Activated CD8-positive, alpha-beta memory T cell treated with anti-CD3 and anti-CD28 coated beads, Interleukin-2, amount 10 ng/mL, durations not matched to agents 7 days and 5 days (primary cell): ENCODE results near the gene METTL13. TPM values are rescaled to one million over a fixed set of nuclear protein-coding genes. Genes with fewer than 3 reads are reported as not detected.
"Not testable (repeated sequence)": the region's sequence is repeated elsewhere in the genome, so short reads cannot be mapped to it uniquely, and the experiment has no call there.

Experiments
- ATAC-seq: fragments of 150-1000 bp; cut with Tn5 transposase; one replicate; pipeline ENCODE4 v1.10.0; 2021; ENCODE audit warnings: moderate library complexity
- CTCF ChIA-PET: fragments of 350-600 bp; sonication (Branson Sonifier 250); formaldehyde crosslinking; loops from one replicate; lab custom pipeline; 2021; ENCODE audit warnings: antibody characterized with exemption; lab: Charles Lee
- DNase-seq: peaks from one replicate; pipeline ENCODE4 v3.0.0-alpha.2; 2020
- H3K27ac Mint-ChIP-seq: one replicate; pipeline ENCODE4 v1.8.0; 2021; ENCODE audit warnings: mild to moderate bottlenecking, mixed read lengths
- H3K27me3 Mint-ChIP-seq: one replicate; pipeline ENCODE4 v1.8.0; 2021; ENCODE audit warnings: mixed read lengths
- H3K36me3 Mint-ChIP-seq: one replicate; pipeline ENCODE4 v1.8.0; 2021; ENCODE audit warnings: mild to moderate bottlenecking, mixed read lengths
- H3K4me1 Mint-ChIP-seq: one replicate; pipeline ENCODE4 v1.8.0; 2021; ENCODE audit warnings: mixed read lengths
- H3K4me3 Mint-ChIP-seq: one replicate; pipeline ENCODE4 v1.8.0; 2021; ENCODE audit warnings: mild to moderate bottlenecking, moderate library complexity, mixed read lengths
- H3K9me3 Mint-ChIP-seq: one replicate; pipeline ENCODE4 v1.8.0; 2022; ENCODE audit warnings: low read depth, mixed read lengths
- total RNA-seq, 2 experiments: library from RNA; stranded (reverse); gene quantifications; one replicate each; pipeline ENCODE4 v1.2.3, GENCODE V29; 2021

METTL13 gene
- total RNA-seq, 2 experiments from 2014 or later, result 47.0 to 56.4 TPM

DNA sequence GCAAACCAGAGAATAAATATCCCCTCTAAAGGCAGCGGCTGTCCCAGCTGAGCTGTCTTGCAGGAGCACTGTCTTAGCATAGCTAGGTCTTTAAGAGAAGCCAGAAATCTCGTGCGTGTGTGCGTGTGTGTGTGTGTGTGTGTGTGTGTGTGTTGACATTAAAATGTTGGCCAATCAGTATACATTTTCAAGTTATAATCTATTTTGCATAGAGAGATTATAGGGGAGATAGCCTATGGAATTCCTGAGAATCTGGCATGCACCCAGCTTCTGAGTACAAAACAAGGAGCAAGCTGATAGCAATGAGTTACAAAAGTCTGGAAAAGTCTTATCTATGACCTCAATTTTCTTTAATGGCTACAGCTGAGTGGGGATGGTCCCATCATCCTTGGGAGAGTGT, 17.7 kb downstream of the METTL13 start:
- ATAC-seq, result no peak
- Mint-ChIP-seq H3K4me1 (peaks cover 9% of the 10 kb centered on the region), H3K27me3 (no peaks in the 10 kb centered on the region), H3K36me3 (peaks cover 36% of the 10 kb centered on the region), H3K27ac (no peak overlapping the region), H3K4me3 (no peak overlapping the region), H3K9me3 (no peaks in the 10 kb centered on the region)
- CTCF ChIA-PET, result interaction anchor here (0.8 to 6.9 kb wide), 6 partner anchors 18 to 189 kb away, joined by 3 to 94 read pairs (median 8); partner anchors contain the start of gene METTL13
- no peak for DNase-seq

DNA sequence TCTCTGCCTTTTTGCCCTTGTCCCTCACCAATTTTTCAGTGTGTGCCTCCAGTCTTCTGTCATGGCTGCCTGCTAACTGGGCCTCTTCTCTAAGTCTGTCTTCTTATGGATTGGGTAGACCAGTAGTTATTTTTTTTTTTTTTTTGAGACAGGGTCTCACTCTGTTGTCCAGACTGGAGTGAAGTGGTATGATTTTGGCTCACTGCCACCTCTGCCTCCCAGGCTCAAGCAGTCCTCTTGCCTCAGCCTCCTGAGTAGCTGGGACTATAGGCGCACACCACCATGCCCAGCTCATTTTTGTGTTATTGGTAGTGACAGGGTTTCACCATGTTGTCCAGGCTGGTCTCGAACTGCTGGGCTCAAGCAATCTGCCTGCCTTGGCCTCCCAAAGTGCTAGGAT, 18.2 kb downstream of the METTL13 start:
- ATAC-seq, H3K4me1 Mint-ChIP-seq, H3K4me3 Mint-ChIP-seq, H3K27me3 Mint-ChIP-seq, H3K9me3 Mint-ChIP-seq, DNase-seq, H3K27ac Mint-ChIP-seq: not testable (repeated sequence)
- CTCF ChIA-PET, result interaction anchor here (1.4 to 6.9 kb wide), 8 partner anchors 10 to 197 kb away, joined by 3 to 94 read pairs (median 6); partner anchors contain the start of genes METTL13 and VAMP4
- peaks cover 31% of the 10 kb centered on the region for H3K36me3 Mint-ChIP-seq

DNA sequence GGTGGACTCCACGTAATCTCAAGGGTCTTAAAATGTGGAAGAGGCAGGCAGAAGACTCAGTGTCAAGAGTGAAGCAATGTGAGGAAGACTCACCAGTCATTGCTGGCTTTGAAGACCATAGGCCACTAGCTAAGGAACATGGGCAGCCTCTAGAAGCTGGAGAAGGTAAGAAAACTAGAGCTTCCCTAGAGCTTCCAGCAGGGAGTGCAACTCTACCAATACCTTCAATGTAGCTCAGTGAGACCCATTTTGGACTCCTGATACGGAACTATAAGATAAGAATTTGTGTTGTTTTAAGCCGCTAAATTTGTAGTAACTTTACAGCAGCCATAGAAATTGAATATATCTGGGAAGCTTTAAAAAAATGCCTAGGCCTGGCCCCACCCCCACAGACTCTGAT, 18.9 kb downstream of the METTL13 start:
- no peaks in the 10 kb centered on the region for H3K27me3 Mint-ChIP-seq
- DNase-seq (no peak), ATAC-seq (no peak)
- peaks cover 26% of the 10 kb centered on the region for H3K36me3 Mint-ChIP-seq
- CTCF ChIA-PET, result interaction anchor here (0.7 to 6.9 kb wide), 16 partner anchors 9 to 206 kb away, joined by 3 to 94 read pairs (median 4); partner anchors contain the start of genes DNM3, METTL13 and VAMP4
- no peaks in the 10 kb centered on the region for H3K9me3 Mint-ChIP-seq
- H3K4me3 Mint-ChIP-seq, result no peak overlapping the region
- H3K27ac Mint-ChIP-seq, result no peak overlapping the region
- H3K4me1 Mint-ChIP-seq, result peaks cover 2% of the 10 kb centered on the region

DNA sequence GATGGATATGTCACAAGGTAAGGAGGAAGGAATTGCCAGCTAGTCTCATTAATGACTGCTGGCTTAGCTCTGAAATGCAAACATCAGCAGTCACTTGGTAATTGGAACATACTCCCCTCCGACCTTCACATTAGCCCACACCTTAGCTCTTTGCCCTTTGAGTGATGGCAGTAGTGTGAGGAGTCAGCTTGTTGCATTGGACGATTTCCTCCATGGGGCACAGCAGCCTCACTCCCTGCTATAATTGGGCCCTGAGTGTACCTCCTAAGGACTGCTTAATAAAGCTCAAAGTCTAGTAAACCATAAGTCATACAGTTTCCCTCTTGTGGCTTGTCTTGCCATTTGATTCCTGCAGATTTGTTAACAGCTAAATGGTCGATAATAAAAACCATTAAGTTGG, 19.4 kb downstream of the METTL13 start:
- H3K4me3 Mint-ChIP-seq, result no peak overlapping the region
- CTCF ChIA-PET, result interaction anchor here (0.7 to 6.9 kb wide), 17 partner anchors 8 to 205 kb away, joined by 3 to 94 read pairs (median 4); partner anchors contain the start of genes DNM3, METTL13 and VAMP4
- no peaks in the 10 kb centered on the region for H3K27me3 Mint-ChIP-seq
- peaks cover 23% of the 10 kb centered on the region for H3K36me3 Mint-ChIP-seq
- no peak for DNase-seq
- ATAC-seq, result no peak
- H3K4me1 Mint-ChIP-seq, result peaks cover 7% of the 10 kb centered on the region
- H3K9me3 Mint-ChIP-seq, result no peaks in the 10 kb centered on the region
- no peak overlapping the region for H3K27ac Mint-ChIP-seq

DNA sequence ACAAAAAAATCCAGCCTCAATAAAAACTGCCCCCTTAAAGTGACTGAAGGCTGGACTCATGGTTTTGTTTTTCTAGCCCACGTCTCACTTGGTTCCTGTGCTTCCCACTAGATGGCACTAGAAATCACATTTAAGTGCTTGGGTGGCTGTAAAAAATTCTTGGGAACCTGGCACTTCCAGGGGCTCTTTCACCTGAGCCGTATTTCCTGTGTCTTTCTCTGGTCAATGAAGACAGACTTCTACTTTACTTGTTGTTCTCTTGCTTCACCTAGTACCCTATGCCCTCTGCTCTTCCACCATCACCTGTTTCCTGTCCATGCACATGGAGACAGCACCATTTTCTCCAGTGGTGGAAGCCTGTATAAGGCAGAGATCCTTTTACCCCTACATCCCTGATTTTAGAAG, 20.0 kb downstream of the METTL13 start:
- CTCF ChIA-PET, result interaction anchor here (0.8 to 6.9 kb wide), 13 partner anchors 8 to 598 kb away, joined by 3 to 94 read pairs (median 5); partner anchors contain the start of genes METTL13 and VAMP4
- H3K27me3 Mint-ChIP-seq, result no peaks in the 10 kb centered on the region
- H3K4me1 Mint-ChIP-seq, result peaks cover 10% of the 10 kb centered on the region
- H3K9me3 Mint-ChIP-seq, result no peaks in the 10 kb centered on the region
- peaks cover 17% of the 10 kb centered on the region for H3K36me3 Mint-ChIP-seq
- H3K27ac Mint-ChIP-seq, result peak overlapping the region; percentile 7
- ATAC-seq, result no peak
- no peak for DNase-seq
- H3K4me3 Mint-ChIP-seq, result no peak overlapping the region

DNA sequence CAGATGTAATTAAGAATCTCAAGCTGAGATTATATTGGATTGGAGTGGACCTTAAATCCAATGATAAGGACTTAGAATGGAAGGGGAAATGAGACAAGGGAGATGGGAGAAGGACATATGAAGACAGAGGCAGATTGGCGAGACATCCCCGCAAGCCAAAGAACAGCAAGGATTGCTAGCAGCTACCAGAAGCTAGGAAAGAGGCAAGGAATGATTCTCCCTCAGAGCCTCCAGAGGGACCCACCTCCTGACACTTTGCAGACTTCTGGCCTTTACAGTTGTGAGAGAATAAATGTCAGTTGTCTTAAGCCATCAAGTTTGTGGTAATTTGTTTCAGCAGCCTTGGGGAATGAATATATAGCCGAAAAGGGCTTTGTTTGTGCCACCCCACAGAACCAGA, 20.7 kb downstream of the METTL13 start:
- no peak overlapping the region for H3K4me3 Mint-ChIP-seq
- CTCF ChIA-PET, result interaction anchor here (0.8 to 6.9 kb wide), 11 partner anchors 9 to 597 kb away, joined by 3 to 94 read pairs (median 5); partner anchors contain the start of gene METTL13

DNA sequence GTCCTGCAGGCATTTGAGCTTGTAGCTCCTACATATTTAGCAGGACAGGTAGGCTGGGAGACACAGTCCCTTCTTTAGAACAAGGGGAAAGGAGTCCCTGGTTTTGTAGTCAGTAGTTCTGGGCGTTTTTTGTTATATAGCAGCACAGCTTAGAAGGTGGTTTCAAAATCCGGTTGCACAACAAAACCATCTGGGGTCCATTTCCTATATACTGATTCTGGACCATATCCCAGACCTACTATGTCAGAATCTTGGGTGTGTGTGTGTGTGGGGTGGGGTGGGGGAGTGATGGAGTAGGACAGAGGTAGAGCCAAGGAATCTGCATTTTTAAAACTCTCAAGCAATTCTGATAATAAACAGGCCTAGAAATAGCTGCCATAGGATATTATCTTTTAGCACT, 21.6 kb downstream of the METTL13 start:
- H3K4me1 Mint-ChIP-seq, result peaks cover 11% of the 10 kb centered on the region
- H3K9me3 Mint-ChIP-seq, result no peaks in the 10 kb centered on the region
- no peak for ATAC-seq
- H3K4me3 Mint-ChIP-seq, result no peak overlapping the region
- no peak overlapping the region for H3K27ac Mint-ChIP-seq
- DNase-seq, result no peak
- no peaks in the 10 kb centered on the region for H3K27me3 Mint-ChIP-seq
- H3K36me3 Mint-ChIP-seq, result peaks cover 5% of the 10 kb centered on the region
- CTCF ChIA-PET, result interaction anchor here (1.4 to 6.9 kb wide), 6 partner anchors 8 to 180 kb away, joined by 3 to 94 read pairs (median 8); partner anchors contain the start of gene METTL13

More for the DNA sequence above, 20.7 kb downstream of the METTL13 start:
- peaks cover 11% of the 10 kb centered on the region for H3K36me3 Mint-ChIP-seq
- H3K4me1 Mint-ChIP-seq, result peaks cover 11% of the 10 kb centered on the region
- no peaks in the 10 kb centered on the region for H3K9me3 Mint-ChIP-seq
- ATAC-seq, result no peak
- DNase-seq, result no peak
- no peak overlapping the region for H3K27ac Mint-ChIP-seq
- no peaks in the 10 kb centered on the region for H3K27me3 Mint-ChIP-seq

DNA sequence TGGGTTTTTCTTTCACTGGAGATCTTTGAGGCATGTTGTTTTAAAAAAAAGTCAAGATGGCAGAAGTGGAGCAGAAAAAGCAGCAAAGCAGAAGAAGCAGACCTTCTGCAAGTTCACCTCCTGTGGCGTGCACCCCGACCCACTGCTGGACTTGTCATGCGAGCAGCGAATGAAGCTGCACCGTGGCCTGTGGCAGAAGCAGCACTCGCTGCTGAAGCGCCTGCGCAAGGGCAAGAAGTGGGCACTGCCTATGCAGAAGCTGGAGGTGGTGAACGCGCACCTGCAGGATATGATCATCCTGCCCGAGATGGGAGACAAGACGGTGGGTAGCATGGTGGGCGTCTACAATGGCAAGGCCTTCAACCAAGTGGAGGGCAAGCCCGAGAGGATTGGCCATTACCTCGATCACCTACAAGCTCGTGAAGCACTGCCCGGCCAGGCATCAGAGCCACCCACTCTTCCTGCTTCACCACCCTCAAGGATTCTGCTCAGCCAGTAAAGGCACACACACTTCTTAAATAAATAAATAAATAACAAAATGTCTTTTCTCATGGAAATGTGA, 22.1 kb downstream of the METTL13 start:
- H3K9me3 Mint-ChIP-seq, result no peaks in the 10 kb centered on the region
- DNase-seq (no peak), ATAC-seq (no peak)
- H3K36me3 Mint-ChIP-seq, result peaks cover 2% of the 10 kb centered on the region
- CTCF ChIA-PET, result interaction anchor here (1.5 to 6.9 kb wide), 4 partner anchors 17 to 179 kb away, joined by 5 to 94 read pairs (median 14); no protein-coding TSS in a partner anchor
- H3K27ac Mint-ChIP-seq, result no peak overlapping the region
- H3K4me1 Mint-ChIP-seq, result peaks cover 11% of the 10 kb centered on the region
- no peak overlapping the region for H3K4me3 Mint-ChIP-seq
- H3K27me3 Mint-ChIP-seq, result no peaks in the 10 kb centered on the region

DNA sequence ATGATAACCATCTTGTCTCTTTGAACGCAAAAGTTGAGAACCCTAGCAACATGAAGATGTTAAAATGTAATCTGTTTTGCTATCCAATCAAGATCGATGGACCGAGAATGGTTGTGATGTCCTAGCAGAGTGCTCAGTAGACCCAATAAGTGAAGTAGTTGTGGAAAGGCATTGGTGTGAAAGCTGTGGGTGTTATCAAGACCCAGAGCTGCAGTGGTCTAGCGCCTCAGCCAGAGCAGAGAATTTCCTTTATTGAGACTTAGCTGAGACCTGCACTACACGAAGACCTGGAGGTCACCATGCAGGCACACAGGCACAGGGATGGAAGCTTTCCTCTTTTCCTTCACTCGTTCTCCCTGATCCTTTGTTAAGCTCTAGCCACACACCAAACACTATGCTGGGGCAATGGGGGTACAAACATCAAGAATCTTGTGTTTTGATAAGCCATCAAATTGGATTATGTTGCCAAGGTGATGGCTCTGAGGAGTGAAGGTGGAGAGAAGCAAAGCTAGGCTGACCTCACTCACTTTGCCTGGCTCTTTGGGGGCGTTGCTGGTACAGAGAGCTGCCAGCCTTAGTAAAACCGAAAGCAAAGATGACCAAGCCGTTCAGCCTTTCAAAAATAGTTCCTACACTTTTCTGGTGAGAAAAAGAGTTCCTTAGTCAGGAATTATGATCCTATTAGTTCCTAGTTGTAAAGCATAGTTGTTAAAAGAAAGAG, 24.1 kb downstream of the METTL13 start:
- Mint-ChIP-seq H3K9me3 (no peaks in the 10 kb centered on the region), H3K4me1 (peaks cover 11% of the 10 kb centered on the region), H3K27me3 (no peaks in the 10 kb centered on the region), H3K36me3 (no peaks in the 10 kb centered on the region), H3K4me3 (peak overlapping the region; percentile 12), H3K27ac (no peak overlapping the region)
- ATAC-seq (peak; percentile 75), DNase-seq (no peak)
- CTCF ChIA-PET, result interaction anchor here (0.7 to 1.2 kb wide), 5 partner anchors 15 to 181 kb away, joined by 3 to 6 read pairs (median 4); no protein-coding TSS in a partner anchor

DNA sequence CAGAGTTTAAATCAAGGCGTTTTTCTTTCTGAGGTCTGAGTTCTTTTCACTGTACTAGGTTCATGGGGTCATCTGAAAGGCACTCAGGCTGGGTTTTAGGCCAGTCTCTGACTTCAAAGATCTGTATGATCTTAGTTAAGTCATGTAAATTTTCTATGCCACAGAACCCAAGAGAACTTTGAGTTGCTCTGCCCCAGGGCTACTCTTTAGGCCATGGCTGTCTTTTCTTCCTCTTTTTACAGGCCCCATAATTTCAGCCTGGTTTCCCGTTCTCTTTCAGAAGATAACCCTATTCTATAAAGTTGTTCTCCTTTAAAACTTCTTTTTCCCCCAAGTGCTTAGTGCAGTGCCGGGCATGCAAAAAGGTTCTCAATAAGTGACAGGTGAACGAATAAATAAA, 26.1 kb downstream of the METTL13 start:
- H3K4me3 Mint-ChIP-seq, result no peak overlapping the region
- no peaks in the 10 kb centered on the region for H3K27me3 Mint-ChIP-seq
- no peak overlapping the region for H3K27ac Mint-ChIP-seq
- no peak for DNase-seq
- no peak for ATAC-seq
- H3K9me3 Mint-ChIP-seq, result no peaks in the 10 kb centered on the region
- no peaks in the 10 kb centered on the region for H3K36me3 Mint-ChIP-seq
- CTCF ChIA-PET, result no interaction called here
- H3K4me1 Mint-ChIP-seq, result peaks cover 11% of the 10 kb centered on the region

DNA sequence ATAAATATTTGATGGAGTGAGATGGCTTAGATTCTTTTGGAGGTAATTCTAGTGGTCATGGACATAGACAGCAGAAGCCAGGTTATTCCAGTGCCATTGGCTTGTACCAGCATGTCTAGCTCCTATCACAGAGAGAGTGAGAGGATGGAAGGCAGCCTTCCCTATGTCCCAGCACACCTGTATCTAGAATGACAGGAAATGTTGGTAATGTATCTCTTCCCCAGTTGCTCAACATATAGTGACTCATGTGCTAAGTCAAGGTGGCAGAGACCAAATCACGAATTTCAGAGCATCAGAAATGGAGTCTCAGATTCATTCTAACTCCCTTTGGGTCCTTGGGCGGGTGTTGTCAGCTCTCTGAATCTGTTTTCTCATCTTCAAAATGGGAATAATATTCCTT, 28.4 kb downstream of the METTL13 start:
- Mint-ChIP-seq H3K27me3 (no peaks in the 10 kb centered on the region), H3K9me3 (no peaks in the 10 kb centered on the region), H3K4me3 (no peak overlapping the region), H3K4me1 (peaks cover 15% of the 10 kb centered on the region), H3K27ac (no peak overlapping the region), H3K36me3 (no peaks in the 10 kb centered on the region)
- DNase-seq (no peak), ATAC-seq (no peak)
- CTCF ChIA-PET, result interaction anchor here (0.9 to 1.6 kb wide), 2 partner anchors 9 to 170 kb away, joined by 3 read pairs; no protein-coding TSS in a partner anchor

DNA sequence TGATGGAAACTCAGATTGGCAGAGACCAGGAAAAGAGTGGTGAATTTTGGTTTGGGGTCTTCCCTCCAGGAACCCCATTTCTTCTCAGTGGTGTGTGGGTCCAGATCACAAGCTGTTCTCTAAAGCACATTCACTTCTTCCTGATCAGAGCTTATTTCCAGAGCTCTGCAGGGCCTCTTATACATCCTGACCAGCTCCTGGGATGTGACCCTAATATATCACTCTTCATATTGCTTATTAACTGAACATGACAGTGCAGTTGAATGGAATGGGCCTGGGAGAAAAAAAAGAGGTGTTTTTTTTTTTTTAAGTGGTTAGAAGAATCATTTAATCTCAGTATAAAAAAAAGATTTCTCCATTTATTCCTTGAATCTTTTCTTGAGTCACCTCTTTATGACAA, 30.2 kb downstream of the METTL13 start:
- Mint-ChIP-seq H3K36me3 (no peaks in the 10 kb centered on the region), H3K27ac (no peak overlapping the region), H3K27me3 (no peaks in the 10 kb centered on the region), H3K4me1 (peaks cover 6% of the 10 kb centered on the region), H3K4me3 (no peak overlapping the region), H3K9me3 (no peaks in the 10 kb centered on the region)
- CTCF ChIA-PET, result interaction anchor here (1.1 to 2.5 kb wide), 2 partner anchors 10 to 167 kb away, joined by 3 to 12 read pairs; no protein-coding TSS in a partner anchor
- DNase-seq, result no peak
- no peak for ATAC-seq

DNA sequence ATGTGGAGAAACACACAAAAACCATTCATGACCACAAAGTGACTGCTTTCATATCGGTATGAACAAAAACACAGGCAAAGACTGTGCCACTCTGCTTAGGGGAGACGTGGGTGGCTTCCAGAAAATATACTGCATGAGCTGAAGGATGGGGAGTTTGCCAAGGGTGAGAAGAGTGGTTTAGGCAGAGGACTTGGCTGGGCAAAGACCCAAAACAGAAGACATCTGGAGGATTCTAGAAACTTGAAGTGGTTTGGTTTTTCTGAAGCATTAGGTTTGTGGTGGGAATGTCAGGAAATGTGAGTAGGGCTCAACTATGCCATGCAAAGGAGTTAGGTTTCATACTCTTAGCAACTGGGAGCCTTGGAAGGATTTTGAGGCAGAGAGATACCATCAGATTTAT, 33.2 kb downstream of the METTL13 start:
- DNase-seq (no peak), ATAC-seq (no peak)
- CTCF ChIA-PET, result no interaction called here
- Mint-ChIP-seq H3K27me3 (no peaks in the 10 kb centered on the region), H3K9me3 (no peaks in the 10 kb centered on the region), H3K4me1 (peaks cover 21% of the 10 kb centered on the region), H3K27ac (no peak overlapping the region), H3K4me3 (no peak overlapping the region), H3K36me3 (no peaks in the 10 kb centered on the region)
